ENCODE measurements around the gene UAP1.
"Not testable (repeated sequence)": the region's sequence is repeated elsewhere in the genome, so short reads cannot be mapped to it uniquely, and the experiment has no call there.

Gene UAP1

GRCh38 chr1:162590686-162591085 lies 29.2 kb downstream of the UAP1 start:
- H3K36me3 ChIP-seq (replicated peaks; ENCODE audit: insufficient read depth, low read length): no peaks in the 10 kb centered on the region
- no peak overlapping the region for H3K9ac ChIP-seq (ENCODE audit: low read length)
- H3K9me3 ChIP-seq (replicated peaks; ENCODE audit: insufficient read depth, low read length): no peaks in the 10 kb centered on the region
- no peaks in the 10 kb centered on the region for H3K9me2 ChIP-seq (replicated peaks; ENCODE audit: insufficient read depth, low read length)
- peaks cover 46% of the 10 kb centered on the region for H3K4me1 ChIP-seq (ENCODE audit: low read length)
- TF ChIP-seq CTCF (IDR thresholded peaks at IDR 0.05; ENCODE audit: low read length) (no peak), EZH2phosphoT487 (IDR thresholded peaks at IDR 0.05; ENCODE audit: low read length) (no peak), EZH2 (optimal IDR thresholded peaks at IDR 0.05; ENCODE audit: low read depth, low read length) (no peak)
- H2AFZ ChIP-seq (ENCODE audit: low read length): no peak overlapping the region
- no peaks in the 10 kb centered on the region for H3K27me3 ChIP-seq (replicated peaks; ENCODE audit: insufficient read depth, low read length)
- H3K27ac ChIP-seq (ENCODE audit: low read length): peak overlapping the region; percentile 40; the same call in 1 of the 2 replicates
- peaks cover 26% of the 10 kb centered on the region; the same call in 1 of the 2 replicates for H3K79me2 ChIP-seq (ENCODE audit: low read length)
- no peaks in the 10 kb centered on the region for H4K20me1 ChIP-seq (ENCODE audit: insufficient read depth, low read length)
- no peak overlapping the region for H3K4me3 ChIP-seq (ENCODE audit: low read length)
- H3K4me2 ChIP-seq (ENCODE audit: low read depth, low read length): peak overlapping the region; percentile 27
- peaks cover 41% of the 10 kb centered on the region for H3F3A ChIP-seq (ENCODE audit: insufficient read depth, low read length)
- DNase-seq: no peak

- H3K79me2 ChIP-seq (ENCODE audit: low read length): peaks cover 13% of the 10 kb centered on the region; the same call in 1 of the 2 replicates
- no peak overlapping the region for H3K9ac ChIP-seq (ENCODE audit: low read length)
- no peak for DNase-seq
- H3F3A ChIP-seq (ENCODE audit: insufficient read depth, low read length): no peaks in the 10 kb centered on the region
- H3K36me3 ChIP-seq (replicated peaks; ENCODE audit: insufficient read depth, low read length): peaks cover 10% of the 10 kb centered on the region; the same call in 1 of the 2 replicates
- H3K27ac ChIP-seq (ENCODE audit: low read length): no peak overlapping the region
- no peak overlapping the region for H2AFZ ChIP-seq (ENCODE audit: low read length)
- no peaks in the 10 kb centered on the region for H3K9me3 ChIP-seq (replicated peaks; ENCODE audit: insufficient read depth, low read length)
- TF ChIP-seq EZH2phosphoT487 (IDR thresholded peaks at IDR 0.05; ENCODE audit: low read length) (no peak), CTCF (IDR thresholded peaks at IDR 0.05; ENCODE audit: low read length) (no peak), EZH2 (optimal IDR thresholded peaks at IDR 0.05; ENCODE audit: low read depth, low read length) (no peak)
- no peak overlapping the region for H3K4me2 ChIP-seq (ENCODE audit: low read depth, low read length)
- H3K4me3 ChIP-seq (ENCODE audit: low read length): no peak overlapping the region
- no peaks in the 10 kb centered on the region for H4K20me1 ChIP-seq (ENCODE audit: insufficient read depth, low read length)
- no peaks in the 10 kb centered on the region for H3K4me1 ChIP-seq (ENCODE audit: low read length)
- H3K9me2 ChIP-seq (replicated peaks; ENCODE audit: insufficient read depth, low read length): no peaks in the 10 kb centered on the region
- no peaks in the 10 kb centered on the region for H3K27me3 ChIP-seq (replicated peaks; ENCODE audit: insufficient read depth, low read length)
Measured at GRCh38 chr1:162596514-162597170, 35.1 kb downstream of the UAP1 start.

GRCh38 chr1:162599451-162599850 lies 37.9 kb downstream of the UAP1 start:
- no peak overlapping the region for H2AFZ ChIP-seq (ENCODE audit: low read length)
- H3K79me2 ChIP-seq (ENCODE audit: low read length): no peaks in the 10 kb centered on the region
- H3K9me2 ChIP-seq (replicated peaks; ENCODE audit: insufficient read depth, low read length): no peaks in the 10 kb centered on the region
- no peaks in the 10 kb centered on the region for H3F3A ChIP-seq (ENCODE audit: insufficient read depth, low read length)
- H3K9ac ChIP-seq (ENCODE audit: low read length): no peak overlapping the region
- no peak for TF ChIP-seq EZH2phosphoT487 (IDR thresholded peaks at IDR 0.05; ENCODE audit: low read length)
- no peak for TF ChIP-seq CTCF (IDR thresholded peaks at IDR 0.05; ENCODE audit: low read length)
- no peak for TF ChIP-seq EZH2 (optimal IDR thresholded peaks at IDR 0.05; ENCODE audit: low read depth, low read length)
- no peak for DNase-seq
- H3K36me3 ChIP-seq (replicated peaks; ENCODE audit: insufficient read depth, low read length): peaks cover 11% of the 10 kb centered on the region; the same call in 1 of the 2 replicates
- no peaks in the 10 kb centered on the region for H3K27me3 ChIP-seq (replicated peaks; ENCODE audit: insufficient read depth, low read length)
- H3K27ac ChIP-seq (ENCODE audit: low read length): no peak overlapping the region
- H3K4me2 ChIP-seq (ENCODE audit: low read depth, low read length): no peak overlapping the region
- no peaks in the 10 kb centered on the region for H4K20me1 ChIP-seq (ENCODE audit: insufficient read depth, low read length)
- H3K4me3 ChIP-seq (ENCODE audit: low read length): no peak overlapping the region
- H3K4me1 ChIP-seq (ENCODE audit: low read length): no peaks in the 10 kb centered on the region
- H3K9me3 ChIP-seq (replicated peaks; ENCODE audit: insufficient read depth, low read length): no peaks in the 10 kb centered on the region

- not testable (repeated sequence) for H3K9me3 ChIP-seq (replicated peaks; ENCODE audit: insufficient read depth, low read length); DNase-seq; H3K9ac ChIP-seq (ENCODE audit: low read length); H3K27me3 ChIP-seq (replicated peaks; ENCODE audit: insufficient read depth, low read length); H3K4me3 ChIP-seq (ENCODE audit: low read length); H2AFZ ChIP-seq (ENCODE audit: low read length); H4K20me1 ChIP-seq (ENCODE audit: insufficient read depth, low read length); H3K36me3 ChIP-seq (replicated peaks; ENCODE audit: insufficient read depth, low read length); H3K79me2 ChIP-seq (ENCODE audit: low read length); H3K4me2 ChIP-seq (ENCODE audit: low read depth, low read length); H3K9me2 ChIP-seq (replicated peaks; ENCODE audit: insufficient read depth, low read length); H3F3A ChIP-seq (ENCODE audit: insufficient read depth, low read length); H3K27ac ChIP-seq (ENCODE audit: low read length); H3K4me1 ChIP-seq (ENCODE audit: low read length)
Measured at GRCh38 chr1:162603117-162603516, 41.6 kb downstream of the UAP1 start.
